ENCODE measurements around the gene ALOX5.

ALOX5 gene

GRCh38 chr10:45443101-45444009, 69.3 kb downstream of the ALOX5 start:
- DNase-seq (ENCODE audit: low read depth) = no peak

DNA sequence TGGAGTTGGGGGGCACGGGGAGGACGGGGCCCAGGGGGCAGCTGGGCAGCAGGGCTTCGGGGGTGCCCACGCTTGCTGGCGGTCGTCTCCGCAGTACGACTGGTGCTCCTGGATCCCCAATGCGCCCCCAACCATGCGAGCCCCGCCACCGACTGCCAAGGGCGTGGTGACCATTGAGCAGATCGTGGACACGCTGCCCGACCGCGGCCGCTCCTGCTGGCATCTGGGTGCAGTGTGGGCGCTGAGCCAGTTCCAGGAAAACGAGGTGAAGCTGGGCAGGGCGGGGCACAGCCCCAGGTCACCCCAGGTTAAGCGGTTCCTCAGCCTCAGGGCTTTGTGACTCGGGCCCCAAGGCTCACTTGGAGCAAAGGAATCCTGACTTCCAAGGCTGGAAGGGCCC, 70.0 kb downstream of the ALOX5 start:
- no peak for DNase-seq (ENCODE audit: low read depth)

DNA sequence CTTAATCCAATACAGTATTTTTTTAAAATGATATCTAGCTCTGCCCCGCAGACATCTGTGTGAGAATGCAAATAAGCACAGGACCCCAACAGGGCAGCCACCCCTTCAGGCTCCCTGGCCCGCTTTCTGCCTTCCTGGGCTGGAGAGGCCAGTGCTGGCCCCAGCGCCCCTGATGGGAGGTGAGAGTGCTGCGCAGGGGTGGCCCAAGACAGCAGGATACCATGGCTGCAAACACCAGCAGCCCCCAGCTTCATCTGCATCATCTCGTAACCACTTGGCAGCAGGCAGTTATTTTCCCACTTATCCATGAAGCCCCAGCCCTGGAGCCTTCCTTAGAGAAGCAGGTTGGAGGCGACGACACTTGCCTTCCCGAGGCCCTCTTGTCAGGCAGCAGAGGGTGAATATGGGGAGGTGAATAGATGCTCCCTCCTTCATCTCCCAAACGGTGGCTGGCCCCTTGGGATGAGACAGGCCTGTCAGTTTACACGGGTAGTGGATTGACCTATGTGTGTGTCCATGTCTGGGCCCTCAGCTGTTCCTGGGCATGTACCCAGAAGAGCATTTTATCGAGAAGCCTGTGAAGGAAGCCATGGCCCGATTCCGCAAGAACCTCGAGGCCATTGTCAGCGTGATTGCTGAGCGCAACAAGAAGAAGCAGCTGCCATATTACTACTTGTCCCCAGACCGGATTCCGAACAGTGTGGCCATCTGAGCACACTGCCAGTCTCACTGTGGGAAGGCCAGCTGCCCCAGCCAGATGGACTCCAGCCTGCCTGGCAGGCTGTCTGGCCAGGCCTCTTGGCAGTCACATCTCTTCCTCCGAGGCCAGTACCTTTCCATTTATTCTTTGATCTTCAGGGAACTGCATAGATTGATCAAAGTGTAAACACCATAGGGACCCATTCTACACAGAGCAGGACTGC, 71.2 kb downstream of the ALOX5 start:
- DNase-seq (ENCODE audit: low read depth) = no peak

- DNase-seq (ENCODE audit: low read depth) = no peak
Observed at GRCh38 chr10:45446858-45447257, 72.8 kb downstream of the ALOX5 start.

- no peak for DNase-seq (ENCODE audit: low read depth)
Observed at GRCh38 chr10:45447416-45447815, 73.4 kb downstream of the ALOX5 start.

DNA sequence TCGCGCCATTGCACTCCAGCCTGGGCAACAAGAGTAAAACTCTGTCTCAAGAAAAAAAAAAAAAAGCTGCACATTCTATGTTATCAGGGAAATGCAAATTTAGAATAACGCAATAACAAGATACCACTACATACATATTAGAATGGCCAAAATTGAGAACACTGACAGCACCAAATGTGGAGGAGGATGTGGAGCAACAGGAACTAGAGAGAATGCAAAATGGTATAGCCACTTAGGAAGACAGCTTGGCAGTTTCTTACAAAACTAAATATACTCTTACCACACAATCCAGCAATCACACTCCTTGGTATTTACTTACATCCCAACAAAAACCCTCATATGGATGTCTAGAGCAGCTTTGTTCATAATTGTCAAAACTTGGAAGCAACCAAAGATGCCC, 76.8 kb downstream of the ALOX5 start:
- no peak for DNase-seq (ENCODE audit: low read depth)

DNA sequence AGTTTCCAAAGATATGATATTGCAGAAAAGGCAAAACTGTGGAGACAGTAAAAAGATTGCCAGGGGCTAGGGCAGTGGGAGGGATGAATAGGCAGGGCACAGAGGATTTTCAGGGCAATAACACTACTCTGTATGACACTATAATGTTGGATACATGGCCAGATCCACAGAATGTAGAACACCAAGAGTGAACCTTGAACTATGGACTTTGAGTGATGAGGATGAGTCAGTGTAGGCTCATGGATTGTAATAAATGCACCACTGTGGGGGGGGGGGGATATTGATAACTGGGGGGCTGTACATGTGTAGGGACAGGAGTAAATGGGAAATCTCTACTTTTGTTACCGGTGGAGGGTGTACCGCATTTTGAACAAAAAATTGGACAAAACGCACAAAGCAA, 77.4 kb downstream of the ALOX5 start:
- no peak for DNase-seq (ENCODE audit: low read depth)

- no peak for DNase-seq (ENCODE audit: low read depth)
Observed at GRCh38 chr10:45452268-45452667, 78.3 kb downstream of the ALOX5 start.

GRCh38 chr10:45452743-45453452, 78.9 kb downstream of the ALOX5 start:
- DNase-seq (ENCODE audit: low read depth) = no peak

GRCh38 chr10:45453639-45454255, 79.7 kb downstream of the ALOX5 start:
- DNase-seq (ENCODE audit: low read depth) = no peak

DNA sequence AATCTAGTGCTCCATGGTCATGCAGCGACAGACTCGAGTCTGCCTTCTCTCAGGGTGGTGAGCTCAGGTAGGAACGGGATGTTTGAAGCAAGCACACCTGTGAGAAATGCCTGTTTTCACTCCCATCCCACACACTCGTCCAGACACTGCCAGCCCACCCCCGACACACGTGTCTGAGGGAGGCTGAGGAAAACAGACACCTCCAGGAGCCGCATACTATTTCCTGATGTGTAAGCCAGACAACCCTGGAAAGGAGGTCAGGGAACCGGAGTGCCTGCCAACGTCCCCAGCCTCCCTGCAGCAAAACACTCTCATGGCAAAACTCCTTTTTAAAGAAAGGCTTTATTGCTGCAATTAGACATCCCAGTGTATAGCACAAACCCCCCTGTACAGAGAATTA, 80.2 kb downstream of the ALOX5 start:
- no peak for DNase-seq (ENCODE audit: low read depth)

GRCh38 chr10:45454859-45455258, 80.8 kb downstream of the ALOX5 start:
- no peak for DNase-seq (ENCODE audit: low read depth)

DNA sequence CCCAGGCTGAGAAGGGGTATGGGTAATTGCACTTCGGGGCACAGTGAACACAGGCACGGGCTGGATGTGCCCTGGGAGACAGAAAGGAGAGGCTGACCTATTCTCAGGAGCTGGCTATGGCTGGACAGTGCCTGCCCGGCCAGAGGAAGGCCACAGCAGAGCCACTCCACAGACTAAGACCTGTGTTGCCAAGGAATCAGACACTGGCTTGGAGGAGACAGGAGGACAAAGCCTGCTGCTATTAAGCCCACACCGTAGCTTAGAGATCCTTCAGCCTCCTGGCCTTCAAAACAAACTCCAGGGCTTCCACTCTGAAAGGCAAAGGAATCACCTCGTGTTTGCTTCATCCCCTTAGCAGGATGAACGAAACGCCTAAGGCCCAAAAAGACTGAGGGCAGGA, 82.2 kb downstream of the ALOX5 start:
- no peak for DNase-seq (ENCODE audit: low read depth)

- no peak for DNase-seq (ENCODE audit: low read depth)
Observed at GRCh38 chr10:45456822-45457221, 82.8 kb downstream of the ALOX5 start.

DNA sequence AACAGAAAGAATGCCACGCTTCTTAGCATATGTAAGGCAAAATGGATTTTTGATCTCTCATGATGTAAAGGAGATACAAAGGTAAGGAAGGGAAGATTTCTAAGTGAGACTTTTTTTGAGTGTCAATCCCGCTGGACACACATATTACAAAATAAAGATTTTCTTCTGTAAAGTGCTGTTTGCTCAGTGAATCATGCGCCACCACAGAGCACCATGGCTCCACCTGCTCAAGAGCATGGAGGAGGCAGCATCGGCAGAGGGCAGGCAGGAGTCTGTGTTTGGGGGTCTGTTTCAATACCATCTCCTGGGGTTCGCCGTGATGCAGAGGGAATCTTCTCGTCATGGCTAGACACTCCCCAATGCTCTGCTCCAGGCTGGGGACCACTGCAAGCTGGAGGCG, 83.5 kb downstream of the ALOX5 start:
- no peak for DNase-seq (ENCODE audit: low read depth)

DNA sequence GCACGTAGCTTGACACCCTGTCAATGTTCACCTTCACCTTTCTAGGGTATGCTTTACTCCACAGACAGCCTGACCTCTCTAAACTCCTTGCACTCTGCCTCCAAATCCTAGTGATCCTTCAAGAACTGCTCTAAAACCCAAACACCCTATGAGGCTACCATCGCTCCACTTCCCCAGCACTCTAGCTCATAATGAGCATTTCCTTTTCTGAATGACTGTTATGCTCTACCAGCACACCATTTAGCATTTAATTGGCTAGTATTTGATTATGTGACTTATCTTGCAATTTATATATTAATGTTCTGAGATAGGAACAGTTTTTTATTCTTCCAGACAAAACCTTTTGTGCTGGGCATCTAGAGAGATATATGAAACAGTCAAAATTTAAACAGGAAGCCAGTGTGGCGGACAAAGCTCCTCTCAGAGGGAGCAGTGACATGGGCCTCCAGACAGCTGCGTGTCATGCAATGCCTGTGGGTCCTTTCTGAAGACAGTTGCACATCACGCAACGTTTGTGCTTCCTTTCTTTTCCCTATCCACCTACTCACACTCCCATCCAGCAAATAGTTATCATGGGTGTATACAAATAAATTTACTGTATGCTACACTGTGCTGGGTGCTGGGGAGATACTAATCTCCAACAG, 86.3 kb downstream of the ALOX5 start:
- no peak for DNase-seq (ENCODE audit: low read depth)

GRCh38 chr10:45461034-45461433, 87.0 kb downstream of the ALOX5 start:
- no peak for DNase-seq (ENCODE audit: low read depth)

DNA sequence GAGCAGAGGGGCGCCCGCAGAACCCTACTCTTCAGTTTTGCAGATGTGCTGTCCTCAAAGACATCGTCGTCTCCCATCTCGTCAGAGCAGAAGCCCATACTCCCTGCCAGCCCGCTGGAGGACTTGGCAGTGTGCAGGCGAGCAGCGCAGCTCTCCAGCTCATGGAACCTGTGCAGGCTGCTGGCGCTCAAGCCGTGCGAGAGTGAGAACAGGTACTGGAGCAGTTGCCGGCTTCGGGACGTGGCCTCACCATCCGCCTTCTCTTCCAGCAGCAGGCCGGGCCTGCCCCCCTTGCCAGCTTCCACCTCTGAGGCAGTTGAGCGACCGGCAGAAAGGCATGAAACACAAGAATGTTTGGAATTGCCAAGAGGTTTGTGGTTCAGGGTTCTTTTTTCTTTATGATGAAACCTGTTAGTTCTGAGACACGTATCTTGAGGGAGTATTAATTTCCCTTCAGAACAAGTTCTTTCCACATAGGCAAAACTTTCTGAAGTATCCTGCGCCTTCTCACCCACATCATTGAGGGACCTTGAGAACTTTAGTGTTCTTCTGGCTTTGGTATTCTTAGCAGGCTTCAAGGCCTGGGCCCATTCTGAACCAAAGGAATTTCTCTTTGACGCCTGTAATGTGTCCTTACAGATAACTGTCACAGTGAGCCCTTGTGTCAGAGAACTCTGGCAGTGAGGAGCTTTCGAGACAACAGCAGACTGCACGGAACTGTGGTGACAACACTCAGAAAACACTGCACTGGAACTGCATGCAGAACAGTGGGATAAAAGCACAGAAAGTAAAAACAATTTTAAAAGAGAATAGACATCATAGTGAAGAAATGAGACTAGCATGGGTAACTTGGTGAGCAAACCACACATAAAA, 89.5 kb downstream of the ALOX5 start:
- DNase-seq (ENCODE audit: low read depth) = no peak

- peak; percentile 61 for DNase-seq (ENCODE audit: low read depth)
Observed at GRCh38 chr10:45464958-45465567, 91.0 kb downstream of the ALOX5 start.

DNA sequence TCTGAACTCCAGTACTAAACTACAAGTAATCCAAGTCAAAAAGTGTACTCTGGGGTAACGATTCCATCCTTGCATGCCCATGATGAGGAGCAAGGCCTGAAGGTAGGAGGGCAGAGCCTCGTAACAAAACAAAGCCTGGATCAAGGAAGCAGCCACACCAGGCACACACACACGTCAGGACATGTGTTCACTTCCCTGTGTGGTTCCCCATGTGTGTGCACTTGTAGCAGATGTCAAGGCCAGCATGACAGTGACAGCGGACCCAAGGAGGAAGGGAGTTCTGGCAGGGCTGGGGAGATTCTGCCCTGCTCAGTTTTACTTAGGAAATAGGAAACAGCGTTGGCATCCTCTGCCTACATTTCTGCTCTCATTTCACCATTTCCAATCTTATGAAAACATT, 92.8 kb downstream of the ALOX5 start:
- DNase-seq (ENCODE audit: low read depth) = no peak
